ENCODE data around the gene SPATA16. TPM values are rescaled to one million over a fixed set of nuclear protein-coding genes. Genes with fewer than 3 reads are reported as not detected.

Gene SPATA16
- total and polyA plus RNA-seq, 2 experiments from 2014 or later: not detected

DNA sequence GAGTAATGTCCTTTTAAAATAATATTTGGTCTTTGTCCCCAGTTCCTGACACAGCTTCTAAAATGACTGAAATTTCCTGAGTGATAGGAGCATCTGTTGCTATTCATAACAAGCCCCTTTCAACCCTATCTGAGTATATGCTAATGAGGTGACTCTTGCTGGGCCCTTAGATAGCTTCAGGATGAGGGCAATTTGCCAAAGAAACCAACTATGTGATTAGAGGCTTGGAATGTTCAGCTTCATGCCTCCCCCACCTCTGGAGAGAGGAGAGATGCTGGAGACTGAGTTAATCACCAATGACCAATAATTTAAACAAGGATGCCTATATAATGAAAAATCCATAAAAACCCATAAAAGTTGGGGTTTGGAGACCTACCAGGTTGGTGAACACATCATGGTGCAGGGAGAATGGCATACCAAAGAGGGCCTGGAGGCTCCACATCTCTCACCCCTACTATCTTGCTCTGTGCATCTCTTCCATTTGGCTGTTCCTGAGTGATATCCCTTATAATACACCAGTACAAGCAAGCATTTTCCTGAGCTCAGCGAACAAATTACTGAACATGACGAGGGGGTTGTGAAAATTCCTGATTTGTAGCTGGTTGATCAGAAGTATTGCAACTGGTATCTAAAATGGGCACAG, 201.3 kb downstream of the SPATA16 start:
- no peaks in the 10 kb centered on the region for H3K9me3 ChIP-seq (ENCODE audit: low read depth)
- no peaks in the 10 kb centered on the region for H3K4me1 ChIP-seq (ENCODE audit: insufficient read depth)
- no peak overlapping the region for H3K4me3 ChIP-seq
- H3K9me2 ChIP-seq (replicated peaks; ENCODE audit: insufficient read depth): no peaks in the 10 kb centered on the region
- no peak for TF ChIP-seq EZH2 (IDR thresholded peaks at IDR 0.05; ENCODE audit: borderline replicate concordance)
- TF ChIP-seq, protein P1, sequence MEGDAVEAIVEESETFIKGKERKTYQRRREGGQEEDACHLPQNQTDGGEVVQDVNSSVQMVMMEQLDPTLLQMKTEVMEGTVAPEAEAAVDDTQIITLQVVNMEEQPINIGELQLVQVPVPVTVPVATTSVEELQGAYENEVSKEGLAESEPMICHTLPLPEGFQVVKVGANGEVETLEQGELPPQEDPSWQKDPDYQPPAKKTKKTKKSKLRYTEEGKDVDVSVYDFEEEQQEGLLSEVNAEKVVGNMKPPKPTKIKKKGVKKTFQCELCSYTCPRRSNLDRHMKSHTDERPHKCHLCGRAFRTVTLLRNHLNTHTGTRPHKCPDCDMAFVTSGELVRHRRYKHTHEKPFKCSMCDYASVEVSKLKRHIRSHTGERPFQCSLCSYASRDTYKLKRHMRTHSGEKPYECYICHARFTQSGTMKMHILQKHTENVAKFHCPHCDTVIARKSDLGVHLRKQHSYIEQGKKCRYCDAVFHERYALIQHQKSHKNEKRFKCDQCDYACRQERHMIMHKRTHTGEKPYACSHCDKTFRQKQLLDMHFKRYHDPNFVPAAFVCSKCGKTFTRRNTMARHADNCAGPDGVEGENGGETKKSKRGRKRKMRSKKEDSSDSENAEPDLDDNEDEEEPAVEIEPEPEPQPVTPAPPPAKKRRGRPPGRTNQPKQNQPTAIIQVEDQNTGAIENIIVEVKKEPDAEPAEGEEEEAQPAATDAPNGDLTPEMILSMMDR (IDR thresholded peaks at IDR 0.05; ENCODE audit: poor library complexity): no peak
- no peak for TF ChIP-seq EZH2phosphoT487 (IDR thresholded peaks at IDR 0.05; ENCODE audit: low read depth, severe bottlenecking, unreplicated experiment)
- whole genome bisulfite sequencing (ENCODE audit: low lambda C conversion rate, missing lambda C conversion rate): 93% methylated on average over 2 of the region's 2 CpGs
- DNase-seq (ENCODE audit: low spot score): no peak
- H3K27me3 ChIP-seq: no peaks in the 10 kb centered on the region
- H2AFZ ChIP-seq: no peak overlapping the region
- no peaks in the 10 kb centered on the region for H4K20me1 ChIP-seq (ENCODE audit: insufficient read depth, poor library complexity, severe bottlenecking)
- H3K27ac ChIP-seq: no peak overlapping the region
- H3K79me2 ChIP-seq: no peaks in the 10 kb centered on the region
- no peaks in the 10 kb centered on the region for H3K36me3 ChIP-seq (replicated peaks; ENCODE audit: insufficient read depth, low read depth)
- H3K4me2 ChIP-seq: no peak overlapping the region

DNA sequence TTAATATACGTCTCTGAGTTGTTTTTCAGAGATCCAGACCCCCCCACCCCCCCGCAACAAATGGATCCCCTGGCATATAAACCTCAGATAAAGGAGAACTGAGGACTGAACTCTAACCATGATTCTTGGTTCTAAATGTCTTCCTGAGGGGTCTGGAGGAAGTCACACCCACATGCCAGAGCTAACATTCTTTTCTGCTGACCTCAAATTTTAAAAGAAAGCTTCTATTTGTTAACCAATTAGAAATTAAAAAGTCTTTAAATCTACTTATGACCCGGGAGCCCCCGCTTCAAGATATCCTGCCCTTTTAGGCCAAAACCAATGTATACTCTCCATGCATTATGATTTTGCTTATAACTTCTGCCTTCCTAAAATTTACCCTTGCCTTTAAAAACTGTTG, 202.2 kb downstream of the SPATA16 start:
- Histone ChIP-seq H3K4me1 (ENCODE audit: insufficient read depth) (no peaks in the 10 kb centered on the region), H3K36me3 (replicated peaks; ENCODE audit: insufficient read depth, low read depth) (no peaks in the 10 kb centered on the region), H2AFZ (no peak overlapping the region), H4K20me1 (ENCODE audit: insufficient read depth, poor library complexity, severe bottlenecking) (no peaks in the 10 kb centered on the region), H3K9me3 (ENCODE audit: low read depth) (no peaks in the 10 kb centered on the region), H3K9me2 (replicated peaks; ENCODE audit: insufficient read depth) (no peaks in the 10 kb centered on the region), H3K27me3 (no peaks in the 10 kb centered on the region), H3K79me2 (no peaks in the 10 kb centered on the region), H3K4me3 (no peak overlapping the region), H3K4me2 (no peak overlapping the region), H3K27ac (no peak overlapping the region)
- DNase-seq (ENCODE audit: low spot score): no peak
- TF ChIP-seq, protein P1 (IDR thresholded peaks at IDR 0.05; ENCODE audit: poor library complexity): no peak
- TF ChIP-seq EZH2 (IDR thresholded peaks at IDR 0.05; ENCODE audit: borderline replicate concordance): no peak
- no peak for TF ChIP-seq EZH2phosphoT487 (IDR thresholded peaks at IDR 0.05; ENCODE audit: low read depth, severe bottlenecking, unreplicated experiment)
- WGBS (ENCODE audit: low lambda C conversion rate, missing lambda C conversion rate): 58% methylated on average over 4 of the region's 4 CpGs

- H3K4me3 ChIP-seq: no peak overlapping the region
- H3K27me3 ChIP-seq: no peaks in the 10 kb centered on the region
- DNase-seq (ENCODE audit: low spot score): no peak
- H3K9me3 ChIP-seq (ENCODE audit: low read depth): no peaks in the 10 kb centered on the region
- H3K4me1 ChIP-seq (ENCODE audit: insufficient read depth): no peaks in the 10 kb centered on the region
- H3K9me2 ChIP-seq (replicated peaks; ENCODE audit: insufficient read depth): no peaks in the 10 kb centered on the region
- no peaks in the 10 kb centered on the region for H3K36me3 ChIP-seq (replicated peaks; ENCODE audit: insufficient read depth, low read depth)
- no peak overlapping the region for H3K4me2 ChIP-seq
- no peak overlapping the region for H2AFZ ChIP-seq
- no peak overlapping the region for H3K27ac ChIP-seq
- no peaks in the 10 kb centered on the region for H4K20me1 ChIP-seq (ENCODE audit: insufficient read depth, poor library complexity, severe bottlenecking)
- TF ChIP-seq, protein P1 (IDR thresholded peaks at IDR 0.05; ENCODE audit: poor library complexity): no peak
- no peak for TF ChIP-seq EZH2phosphoT487 (IDR thresholded peaks at IDR 0.05; ENCODE audit: low read depth, severe bottlenecking, unreplicated experiment)
- TF ChIP-seq EZH2 (IDR thresholded peaks at IDR 0.05; ENCODE audit: borderline replicate concordance): no peak
- no peaks in the 10 kb centered on the region for H3K79me2 ChIP-seq
Observed at GRCh38 chr3:172931746-172932285, 209.2 kb downstream of the SPATA16 start.
